Measurements from ENCODE around the gene RPS21.

GRCh38 chr20:62392621-62393334, 5.9 kb downstream of the RPS21 start:
- TF ChIP-seq CTCF (IDR thresholded peaks at IDR 0.05; ENCODE audit: borderline replicate concordance, extremely low read depth, low read length, poor library complexity, severe bottlenecking) (no peak), EZH2 (IDR thresholded peaks at IDR 0.05; ENCODE audit: borderline replicate concordance, low read depth, low read length, severe bottlenecking) (no peak)
